ENCODE data around the gene COL4A1.

The COL4A1 gene

GRCh38 chr13:110216398-110217041 lies 90.4 kb downstream of the COL4A1 start:
- H3K27me3 ChIP-seq (replicated peaks in 2 of 5; ENCODE audit: control insufficient read depth in 4 of 5, insufficient read depth in 5 of 5, low read length in 4 of 5), result peaks cover 6 to 59% (median 12%) of the 10 kb centered on the region in 5 experiments
- WGBS (ENCODE audit: insufficient coverage), result 94% methylated on average over 7 of the region's 10 CpGs
- H3K27ac ChIP-seq (ENCODE audit: insufficient read depth in 1 of 2, low read depth in 1 of 2, low read length in 2 of 2, poor library complexity in 1 of 2, severe bottlenecking in 2 of 2), result no peak overlapping the region
- DNase-seq, result no peak
- H3K4me3 ChIP-seq (ENCODE audit: control insufficient read depth in 1 of 7, extremely low read depth in 1 of 7, insufficient read depth in 4 of 7, low read depth in 2 of 7, low read length in 6 of 7), result no peak overlapping the region
- CTCF ChIA-PET, result interaction anchor here (1.4 to 1.7 kb wide), 2 partner anchors 13 to 21 kb away, joined by 3 read pairs; no protein-coding TSS in a partner anchor
- no peaks in the 10 kb centered on the region for H3K36me3 ChIP-seq (ENCODE audit: control insufficient read depth in 4 of 4, insufficient read depth in 4 of 4, low read length in 3 of 4)
- H3K9me3 ChIP-seq (ENCODE audit: control extremely low read depth in 1 of 5, control insufficient read depth in 4 of 5, insufficient read depth in 2 of 5, low read depth in 1 of 5, low read length in 4 of 5), result no peaks in the 10 kb centered on the region
- POLR2A ChIA-PET, result no interaction called here
- H3K4me1 ChIP-seq (ENCODE audit: control extremely low read depth in 1 of 4, control insufficient read depth in 4 of 4, insufficient read depth in 4 of 4, low read length in 3 of 4), result no peaks in the 10 kb centered on the region

GRCh38 chr13:110216006-110216397 lies 91.0 kb downstream of the COL4A1 start:
- no peaks in the 10 kb centered on the region for H3K9me3 ChIP-seq (ENCODE audit: control extremely low read depth in 1 of 5, control insufficient read depth in 4 of 5, insufficient read depth in 2 of 5, low read depth in 1 of 5, low read length in 4 of 5)
- H3K4me3 ChIP-seq (ENCODE audit: control insufficient read depth in 1 of 7, extremely low read depth in 1 of 7, insufficient read depth in 4 of 7, low read depth in 2 of 7, low read length in 6 of 7), result no peak overlapping the region
- ChIA-PET POLR2A (interaction anchor here (0.6 kb wide), 1 partner anchor 27 kb away, joined by 6 read pairs; no protein-coding TSS in a partner anchor), CTCF (interaction anchor here (1.4 to 1.7 kb wide), 2 partner anchors 13 to 21 kb away, joined by 3 read pairs; no protein-coding TSS in a partner anchor)
- no peak for DNase-seq
- 98% methylated on average over 4 of the region's 4 CpGs for WGBS (ENCODE audit: insufficient coverage)
- no peaks in the 10 kb centered on the region for H3K4me1 ChIP-seq (ENCODE audit: control extremely low read depth in 1 of 4, control insufficient read depth in 4 of 4, insufficient read depth in 4 of 4, low read length in 3 of 4)
- peaks cover 6 to 59% (median 12%) of the 10 kb centered on the region in 5 experiments for H3K27me3 ChIP-seq (replicated peaks in 2 of 5; ENCODE audit: control insufficient read depth in 4 of 5, insufficient read depth in 5 of 5, low read length in 4 of 5)
- H3K27ac ChIP-seq (ENCODE audit: insufficient read depth in 1 of 2, low read depth in 1 of 2, low read length in 2 of 2, poor library complexity in 1 of 2, severe bottlenecking in 2 of 2), result no peak overlapping the region
- H3K36me3 ChIP-seq (ENCODE audit: control insufficient read depth in 4 of 4, insufficient read depth in 4 of 4, low read length in 3 of 4), result no peaks in the 10 kb centered on the region

- H3K27ac ChIP-seq (ENCODE audit: insufficient read depth in 1 of 2, low read depth in 1 of 2, low read length in 2 of 2, poor library complexity in 1 of 2, severe bottlenecking in 2 of 2), result no peak overlapping the region
- H3K4me3 ChIP-seq (ENCODE audit: control insufficient read depth in 1 of 7, extremely low read depth in 1 of 7, insufficient read depth in 4 of 7, low read depth in 2 of 7, low read length in 6 of 7), result no peak overlapping the region
- peaks cover 6 to 55% (median 12%) of the 10 kb centered on the region in 5 experiments for H3K27me3 ChIP-seq (replicated peaks in 2 of 5; ENCODE audit: control insufficient read depth in 4 of 5, insufficient read depth in 5 of 5, low read length in 4 of 5)
- CTCF ChIA-PET, result interaction anchor here (1.4 to 1.7 kb wide), 2 partner anchors 13 to 22 kb away, joined by 3 read pairs; no protein-coding TSS in a partner anchor
- POLR2A ChIA-PET, result interaction anchor here (0.6 kb wide), 1 partner anchor 27 kb away, joined by 6 read pairs; no protein-coding TSS in a partner anchor
- H3K4me1 ChIP-seq (ENCODE audit: control extremely low read depth in 1 of 4, control insufficient read depth in 4 of 4, insufficient read depth in 4 of 4, low read length in 3 of 4), result no peaks in the 10 kb centered on the region
- DNase-seq, result no peak
- H3K36me3 ChIP-seq (ENCODE audit: control insufficient read depth in 4 of 4, insufficient read depth in 4 of 4, low read length in 3 of 4), result no peaks in the 10 kb centered on the region
- H3K9me3 ChIP-seq (ENCODE audit: control extremely low read depth in 1 of 5, control insufficient read depth in 4 of 5, insufficient read depth in 2 of 5, low read depth in 1 of 5, low read length in 4 of 5), result no peaks in the 10 kb centered on the region
- 92% methylated on average over 4 of the region's 7 CpGs for WGBS (ENCODE audit: insufficient coverage)
Measured at GRCh38 chr13:110215606-110216005, 91.4 kb downstream of the COL4A1 start.

DNA sequence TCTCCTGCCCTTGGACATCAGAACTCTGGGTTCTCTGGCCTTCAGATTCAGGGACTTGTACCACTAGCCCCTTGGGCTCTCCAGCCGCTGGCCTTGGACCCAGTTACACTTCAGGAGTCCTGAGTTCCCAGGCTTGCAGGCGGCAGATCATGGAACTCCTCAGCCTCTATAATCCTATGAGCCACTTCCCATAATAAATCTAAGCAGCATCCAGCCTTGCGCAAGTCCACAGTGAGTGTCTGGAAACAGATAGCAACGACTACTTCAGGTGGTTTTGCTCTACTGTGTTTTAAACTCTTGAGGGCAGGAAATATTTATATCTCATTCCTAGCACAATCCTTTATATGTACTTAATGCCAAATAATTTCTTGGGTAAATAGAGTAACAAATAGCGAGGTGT lies 92.3 kb downstream of the COL4A1 start:
- H3K27me3 ChIP-seq (replicated peaks in 2 of 5; ENCODE audit: control insufficient read depth in 4 of 5, insufficient read depth in 5 of 5, low read length in 4 of 5), result peaks cover 6 to 54% (median 12%) of the 10 kb centered on the region in 5 experiments
- H3K4me1 ChIP-seq (ENCODE audit: control extremely low read depth in 1 of 4, control insufficient read depth in 4 of 4, insufficient read depth in 4 of 4, low read length in 3 of 4), result no peaks in the 10 kb centered on the region
- POLR2A ChIA-PET, result no interaction called here
- 89% methylated on average over 2 of the region's 5 CpGs for WGBS (ENCODE audit: insufficient coverage)
- CTCF ChIA-PET, result no interaction called here
- H3K4me3 ChIP-seq (ENCODE audit: control insufficient read depth in 1 of 7, extremely low read depth in 1 of 7, insufficient read depth in 4 of 7, low read depth in 2 of 7, low read length in 6 of 7), result no peak overlapping the region
- no peak overlapping the region for H3K27ac ChIP-seq (ENCODE audit: insufficient read depth in 1 of 2, low read depth in 1 of 2, low read length in 2 of 2, poor library complexity in 1 of 2, severe bottlenecking in 2 of 2)
- no peaks in the 10 kb centered on the region for H3K9me3 ChIP-seq (ENCODE audit: control extremely low read depth in 1 of 5, control insufficient read depth in 4 of 5, insufficient read depth in 2 of 5, low read depth in 1 of 5, low read length in 4 of 5)
- DNase-seq, result no peak
- H3K36me3 ChIP-seq (ENCODE audit: control insufficient read depth in 4 of 4, insufficient read depth in 4 of 4, low read length in 3 of 4), result no peaks in the 10 kb centered on the region

DNA sequence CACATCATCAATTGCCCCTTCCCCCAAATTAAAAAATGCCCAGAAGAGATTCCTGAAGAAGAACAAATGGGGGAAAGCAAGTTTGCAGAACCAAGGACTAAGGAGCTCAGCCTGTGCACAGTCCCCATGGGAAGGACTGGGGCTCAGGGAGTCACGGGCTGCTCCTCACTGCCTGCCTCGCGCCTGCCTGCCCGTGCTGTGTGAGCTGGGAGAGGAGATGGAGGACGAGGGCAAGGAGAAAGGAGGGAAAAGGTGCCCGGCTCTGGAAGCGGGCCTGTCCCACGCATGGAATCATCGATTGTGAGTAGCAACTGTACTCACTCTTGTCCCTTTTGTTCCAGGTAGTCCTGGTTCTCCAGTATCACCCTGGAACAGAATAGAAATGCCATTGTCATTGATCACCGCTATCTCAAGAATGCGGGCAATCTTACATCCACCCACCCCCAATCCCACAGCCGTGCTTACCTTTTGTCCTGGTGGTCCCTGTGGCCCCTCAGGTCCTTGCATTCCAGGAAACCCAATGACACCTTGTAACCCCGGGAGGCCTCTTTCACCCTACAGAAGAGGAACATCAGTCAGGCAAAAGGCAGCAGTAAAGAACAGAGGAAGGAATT lies 93.4 kb downstream of the COL4A1 start:
- no peaks in the 10 kb centered on the region for H3K9me3 ChIP-seq (ENCODE audit: control extremely low read depth in 1 of 5, control insufficient read depth in 4 of 5, insufficient read depth in 2 of 5, low read depth in 1 of 5, low read length in 4 of 5)
- peaks cover 4 to 48% (median 7%) of the 10 kb centered on the region in 5 experiments for H3K27me3 ChIP-seq (replicated peaks in 2 of 5; ENCODE audit: control insufficient read depth in 4 of 5, insufficient read depth in 5 of 5, low read length in 4 of 5)
- H3K4me1 ChIP-seq (ENCODE audit: control extremely low read depth in 1 of 4, control insufficient read depth in 4 of 4, insufficient read depth in 4 of 4, low read length in 3 of 4), result no peaks in the 10 kb centered on the region
- H3K27ac ChIP-seq (ENCODE audit: insufficient read depth in 1 of 2, low read depth in 1 of 2, low read length in 2 of 2, poor library complexity in 1 of 2, severe bottlenecking in 2 of 2), result no peak overlapping the region
- POLR2A ChIA-PET, result no interaction called here
- 81% methylated on average over 11 of the region's 13 CpGs for WGBS (ENCODE audit: insufficient coverage)
- no peaks in the 10 kb centered on the region for H3K36me3 ChIP-seq (ENCODE audit: control insufficient read depth in 4 of 4, insufficient read depth in 4 of 4, low read length in 3 of 4)
- CTCF ChIA-PET, result no interaction called here
- no peak for DNase-seq
- no peak overlapping the region for H3K4me3 ChIP-seq (ENCODE audit: control insufficient read depth in 1 of 7, extremely low read depth in 1 of 7, insufficient read depth in 4 of 7, low read depth in 2 of 7, low read length in 6 of 7)

- peaks cover under 1 to 47% (median 7%) of the 10 kb centered on the region in 5 experiments for H3K27me3 ChIP-seq (replicated peaks in 2 of 5; ENCODE audit: control insufficient read depth in 4 of 5, insufficient read depth in 5 of 5, low read length in 4 of 5)
- POLR2A ChIA-PET, result no interaction called here
- H3K36me3 ChIP-seq (ENCODE audit: control insufficient read depth in 4 of 4, insufficient read depth in 4 of 4, low read length in 3 of 4), result no peaks in the 10 kb centered on the region
- DNase-seq, result no peak
- H3K27ac ChIP-seq (ENCODE audit: insufficient read depth in 1 of 2, low read depth in 1 of 2, low read length in 2 of 2, poor library complexity in 1 of 2, severe bottlenecking in 2 of 2), result no peak overlapping the region
- no peaks in the 10 kb centered on the region for H3K4me1 ChIP-seq (ENCODE audit: control extremely low read depth in 1 of 4, control insufficient read depth in 4 of 4, insufficient read depth in 4 of 4, low read length in 3 of 4)
- H3K4me3 ChIP-seq (ENCODE audit: control insufficient read depth in 1 of 7, extremely low read depth in 1 of 7, insufficient read depth in 4 of 7, low read depth in 2 of 7, low read length in 6 of 7), result no peak overlapping the region
- H3K9me3 ChIP-seq (ENCODE audit: control extremely low read depth in 1 of 5, control insufficient read depth in 4 of 5, insufficient read depth in 2 of 5, low read depth in 1 of 5, low read length in 4 of 5), result no peaks in the 10 kb centered on the region
- CTCF ChIA-PET, result no interaction called here
- 96% methylated on average over 8 of the region's 9 CpGs for WGBS (ENCODE audit: insufficient coverage)
Measured at GRCh38 chr13:110212529-110212928, 94.4 kb downstream of the COL4A1 start.

DNA sequence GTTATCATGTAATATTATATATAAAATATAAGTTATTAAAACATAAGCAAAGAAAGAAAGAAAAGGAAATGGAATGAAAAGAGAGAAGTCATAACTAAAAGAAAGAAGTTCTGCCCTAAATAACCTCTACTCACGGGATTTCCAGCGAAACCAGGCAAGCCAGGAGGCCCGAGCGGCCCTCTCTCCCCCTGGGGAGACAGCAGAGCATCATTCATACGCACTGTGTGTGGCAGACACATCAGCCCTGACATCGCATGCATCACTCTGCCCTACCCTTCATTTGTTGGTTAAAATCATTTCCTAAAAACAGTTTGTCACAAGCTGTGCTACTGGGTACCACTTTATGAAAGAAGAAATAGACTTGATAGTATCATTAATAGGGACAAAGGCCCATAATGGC lies 95.2 kb downstream of the COL4A1 start:
- Histone ChIP-seq H3K9me3 (ENCODE audit: control extremely low read depth in 1 of 5, control insufficient read depth in 4 of 5, insufficient read depth in 2 of 5, low read depth in 1 of 5, low read length in 4 of 5) (no peaks in the 10 kb centered on the region), H3K36me3 (ENCODE audit: control insufficient read depth in 4 of 4, insufficient read depth in 4 of 4, low read length in 3 of 4) (no peaks in the 10 kb centered on the region), H3K27me3 (replicated peaks in 2 of 5; ENCODE audit: control insufficient read depth in 4 of 5, insufficient read depth in 5 of 5, low read length in 4 of 5) (peaks cover 0 to 44% (median 4%) of the 10 kb centered on the region in 5 experiments), H3K27ac (ENCODE audit: insufficient read depth in 1 of 2, low read depth in 1 of 2, low read length in 2 of 2, poor library complexity in 1 of 2, severe bottlenecking in 2 of 2) (no peak overlapping the region), H3K4me3 (ENCODE audit: control insufficient read depth in 1 of 7, extremely low read depth in 1 of 7, insufficient read depth in 4 of 7, low read depth in 2 of 7, low read length in 6 of 7) (no peak overlapping the region), H3K4me1 (ENCODE audit: control extremely low read depth in 1 of 4, control insufficient read depth in 4 of 4, insufficient read depth in 4 of 4, low read length in 3 of 4) (no peaks in the 10 kb centered on the region)
- ChIA-PET POLR2A (no interaction called here), CTCF (no interaction called here)
- no peak for DNase-seq
- WGBS (ENCODE audit: insufficient coverage), result 97% methylated on average over 5 of the region's 6 CpGs
